Measurements from ENCODE around the gene USP49.

DNA sequence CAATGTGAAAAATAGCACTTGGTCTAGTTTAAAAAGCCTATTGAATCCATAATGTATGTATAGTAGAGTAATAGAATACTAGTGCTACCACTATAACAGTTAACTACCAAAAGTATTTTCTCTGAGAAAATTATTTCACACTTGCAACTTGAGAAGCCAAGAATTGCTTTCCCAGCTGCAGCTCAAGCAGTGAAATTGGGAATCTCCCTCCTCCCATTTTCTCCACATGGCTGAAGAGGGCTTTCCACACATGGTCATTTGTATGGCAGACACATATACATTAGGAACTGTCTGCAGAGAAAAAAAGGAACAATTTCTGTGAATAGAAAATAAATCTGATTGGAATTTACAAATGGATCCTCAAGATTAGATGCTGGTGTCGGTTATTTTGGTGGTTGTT, 73.2 kb downstream of the USP49 start:
- TF ChIP-seq GATA2 (IDR thresholded peaks at IDR 0.05; ENCODE audit: low read depth, low read length), result no peak
- TF ChIP-seq GATA3 (IDR thresholded peaks at IDR 0.05; ENCODE audit: low read depth, low read length), result no peak
